HG03469 (cell line): ENCODE data around the gene CCNE1.

Experiments
- ATAC-seq: cut with Tn5 transposase; IDR thresholded peaks from one replicate; pipeline ENCODE4 v1.9.1; 2021; ENCODE audit warnings: mild to moderate bottlenecking, moderate library complexity, moderate number of reproducible peaks; ENCODE audit not compliant: unreplicated experiment

CCNE1 gene

DNA sequence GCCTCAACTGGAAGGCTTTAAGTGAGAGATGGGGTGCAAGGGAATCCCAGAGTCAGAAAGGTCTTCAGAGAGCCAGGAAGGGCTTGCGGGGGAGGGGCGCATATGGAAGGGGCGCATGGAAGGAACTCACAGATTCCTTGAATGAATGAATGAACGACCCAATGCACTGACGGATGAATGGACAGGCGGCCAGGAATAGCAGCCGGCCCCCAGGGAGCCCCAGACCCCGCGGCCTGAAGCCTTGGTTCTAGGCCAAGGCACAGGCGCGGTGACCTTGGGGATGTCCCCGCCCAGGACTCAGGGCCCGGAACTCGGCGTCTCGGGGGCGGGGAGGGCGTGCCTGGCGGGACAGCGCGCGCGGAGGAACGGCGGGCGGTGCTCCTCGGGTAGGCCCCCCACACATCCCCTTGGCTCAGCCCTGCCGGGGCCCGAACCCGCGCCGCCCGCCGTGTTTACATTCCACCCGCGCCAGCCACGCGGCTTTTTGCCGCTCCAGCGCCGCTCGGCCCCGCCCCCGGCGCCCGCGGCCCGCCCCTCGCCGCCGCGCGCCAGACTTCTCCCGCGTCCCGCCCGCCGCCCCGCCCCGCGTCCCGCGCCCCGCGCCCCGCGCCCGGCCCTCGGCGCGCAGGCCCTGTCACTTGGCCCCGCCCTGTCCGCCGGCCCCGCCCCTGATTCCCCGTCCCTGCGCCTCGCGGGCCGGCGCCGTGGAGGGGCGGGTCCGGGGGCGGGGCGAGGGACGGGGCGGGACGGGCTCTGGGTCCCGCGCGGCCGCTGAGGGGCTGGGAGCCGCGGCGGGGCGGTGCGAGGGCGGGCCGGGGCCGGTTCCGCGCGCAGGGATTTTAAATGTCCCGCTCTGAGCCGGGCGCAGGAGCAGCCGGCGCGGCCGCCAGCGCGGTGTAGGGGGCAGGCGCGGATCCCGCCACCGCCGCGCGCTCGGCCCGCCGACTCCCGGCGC is at the start of gene CCNE1:
Gene CCNE1, plus strand, starts transcription at position 867 of the 955 bp plus-strand sequence. CDS start 565 bp downstream, outside the sequence.
- ATAC-seq: peak; percentile 61

DNA sequence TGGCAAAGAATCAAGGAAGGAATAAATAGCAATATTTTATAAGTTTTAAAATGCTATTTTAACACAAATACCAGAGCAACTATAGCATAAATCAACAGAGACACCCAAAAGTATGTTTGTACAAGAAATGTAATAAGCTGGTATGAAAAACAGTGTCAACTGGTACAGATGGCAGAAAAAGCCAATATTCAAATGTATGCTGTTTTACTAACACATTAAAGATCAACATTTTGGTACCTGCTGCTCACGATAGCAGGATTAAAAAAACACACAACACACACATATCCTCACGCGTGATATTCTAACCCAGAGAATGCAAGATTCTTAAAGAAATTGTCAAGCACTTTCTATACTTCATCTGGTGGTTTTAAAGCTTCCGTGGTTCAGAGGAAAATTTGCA is 48.6 kb upstream of the CCNE1 start:
- no peak for ATAC-seq

DNA sequence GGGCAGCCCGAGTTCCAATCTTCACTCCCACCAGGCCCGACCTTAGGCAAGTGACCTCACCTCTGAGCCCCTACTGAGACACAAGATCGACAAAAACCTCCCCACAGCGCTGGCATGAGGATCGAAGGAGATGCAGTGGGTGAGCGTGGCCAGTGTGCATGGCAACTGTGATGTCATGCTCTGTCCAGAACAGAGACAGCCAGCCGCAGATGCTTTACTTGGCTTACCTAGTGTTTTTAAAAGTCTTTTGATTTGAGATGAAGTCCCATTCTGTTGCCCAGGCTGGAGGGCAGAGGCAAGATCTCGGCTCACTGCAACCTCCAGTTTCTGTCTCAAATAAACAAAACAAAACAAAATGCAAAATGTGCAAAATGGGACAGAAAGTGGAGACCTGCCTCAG is 47.4 kb upstream of the CCNE1 start:
- no peak for ATAC-seq

DNA sequence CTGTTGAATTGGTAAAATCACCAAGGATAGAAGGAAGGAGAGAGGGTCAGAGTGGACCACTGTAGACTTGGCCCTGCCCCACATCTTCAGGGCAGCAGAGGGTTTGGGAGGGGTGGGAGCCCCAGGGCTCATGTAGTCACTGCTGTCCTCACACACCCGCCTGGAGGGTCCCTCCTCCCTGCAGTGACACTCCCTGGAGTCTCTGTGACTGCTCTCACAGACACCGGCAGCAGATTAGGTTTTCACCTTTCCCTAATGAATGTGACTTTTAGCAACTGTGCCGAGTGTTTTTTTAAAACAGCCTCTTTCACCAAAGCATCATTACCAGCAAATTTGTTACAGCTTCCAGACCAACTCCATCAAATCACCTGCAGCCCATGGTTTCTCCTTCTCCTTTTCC is 45.7 kb upstream of the CCNE1 start:
- ATAC-seq: no peak

DNA sequence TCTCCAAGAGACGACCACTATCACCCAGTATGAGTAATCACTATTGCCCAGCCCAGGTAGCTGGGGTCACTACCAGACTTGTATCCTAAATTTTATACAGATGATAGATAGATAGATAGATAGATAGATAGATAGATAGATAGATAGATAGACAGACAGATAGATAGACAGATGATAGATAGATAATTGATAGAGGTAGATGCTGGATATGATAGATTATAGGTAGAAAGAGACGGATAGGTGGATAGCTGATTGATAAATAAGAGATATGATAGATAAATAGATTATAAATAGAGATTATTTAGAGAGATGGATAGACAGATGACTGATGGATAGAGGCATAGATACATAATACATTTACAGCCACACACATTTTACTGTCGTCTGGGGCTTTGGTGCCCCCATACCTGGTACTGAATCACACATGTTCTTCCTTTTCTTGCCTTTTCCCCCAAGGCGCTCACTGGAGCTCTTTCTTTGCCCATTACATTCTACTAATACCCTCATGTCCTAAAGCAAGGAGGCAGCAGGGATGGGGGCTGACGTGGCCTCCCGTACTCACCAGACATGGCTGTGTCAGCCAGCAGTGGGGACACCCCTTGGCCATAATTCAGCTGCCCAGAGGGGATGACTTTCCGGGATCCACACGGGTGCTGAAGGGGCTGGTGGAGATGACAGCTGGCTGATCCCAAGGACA is 44.6 kb upstream of the CCNE1 start:
- ATAC-seq: no peak

DNA sequence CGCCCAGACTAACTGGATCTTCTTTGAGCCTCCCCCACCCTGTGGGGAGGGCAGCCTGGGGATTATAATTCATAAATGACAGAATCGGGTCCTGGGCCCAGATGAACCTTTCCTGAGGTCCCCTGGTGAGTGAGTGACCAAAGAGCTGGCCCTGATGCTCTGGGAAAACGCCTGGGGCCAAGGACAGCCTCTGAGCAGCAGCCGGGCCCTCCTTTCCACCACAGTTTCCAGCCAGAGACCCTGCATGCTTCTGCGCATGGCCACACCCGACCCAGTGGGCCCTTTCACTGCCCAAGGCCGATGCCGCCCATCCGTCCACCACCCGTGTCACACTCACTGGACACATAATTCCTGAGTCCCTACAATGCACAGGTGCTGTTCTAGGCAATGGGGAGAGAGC is 43.6 kb upstream of the CCNE1 start:
- ATAC-seq: no peak

DNA sequence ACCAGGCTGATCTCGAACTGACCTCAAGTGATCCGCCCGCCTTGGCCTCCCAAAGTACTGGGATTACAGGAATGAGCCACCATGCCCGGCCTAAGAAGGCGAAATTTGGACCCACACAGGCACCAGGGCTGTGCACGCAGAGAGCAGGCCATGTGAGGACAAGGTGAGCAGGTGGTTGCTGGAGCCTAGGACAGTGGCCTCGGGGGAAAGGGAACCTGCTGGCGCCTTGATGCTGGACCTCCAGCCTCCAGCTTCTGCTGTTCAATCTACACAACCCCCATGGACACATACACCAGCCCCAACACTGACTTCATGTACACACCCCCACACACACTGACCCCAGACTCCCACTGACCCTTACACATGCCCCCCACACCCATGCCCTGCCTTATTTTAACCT is 41.8 kb upstream of the CCNE1 start:
- no peak for ATAC-seq

DNA sequence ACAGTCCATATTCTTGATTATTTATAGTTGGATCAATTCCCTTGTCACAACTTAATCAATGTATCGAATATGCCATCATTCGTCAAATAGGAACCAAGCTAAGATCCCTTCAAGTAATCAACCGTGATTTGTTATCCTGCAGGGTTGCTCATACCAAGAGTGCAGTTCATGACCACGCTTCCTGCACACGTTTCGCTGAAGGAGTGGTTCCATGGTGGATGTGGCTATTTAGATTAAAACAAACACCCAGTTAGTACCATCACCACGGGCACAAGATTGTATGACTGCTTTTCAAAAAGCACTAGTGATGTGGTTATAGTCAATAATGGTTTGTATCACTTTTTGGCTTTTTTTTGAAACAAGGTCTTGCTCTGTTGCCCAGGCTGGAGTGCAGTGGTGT is 41.1 kb upstream of the CCNE1 start:
- no peak for ATAC-seq

DNA sequence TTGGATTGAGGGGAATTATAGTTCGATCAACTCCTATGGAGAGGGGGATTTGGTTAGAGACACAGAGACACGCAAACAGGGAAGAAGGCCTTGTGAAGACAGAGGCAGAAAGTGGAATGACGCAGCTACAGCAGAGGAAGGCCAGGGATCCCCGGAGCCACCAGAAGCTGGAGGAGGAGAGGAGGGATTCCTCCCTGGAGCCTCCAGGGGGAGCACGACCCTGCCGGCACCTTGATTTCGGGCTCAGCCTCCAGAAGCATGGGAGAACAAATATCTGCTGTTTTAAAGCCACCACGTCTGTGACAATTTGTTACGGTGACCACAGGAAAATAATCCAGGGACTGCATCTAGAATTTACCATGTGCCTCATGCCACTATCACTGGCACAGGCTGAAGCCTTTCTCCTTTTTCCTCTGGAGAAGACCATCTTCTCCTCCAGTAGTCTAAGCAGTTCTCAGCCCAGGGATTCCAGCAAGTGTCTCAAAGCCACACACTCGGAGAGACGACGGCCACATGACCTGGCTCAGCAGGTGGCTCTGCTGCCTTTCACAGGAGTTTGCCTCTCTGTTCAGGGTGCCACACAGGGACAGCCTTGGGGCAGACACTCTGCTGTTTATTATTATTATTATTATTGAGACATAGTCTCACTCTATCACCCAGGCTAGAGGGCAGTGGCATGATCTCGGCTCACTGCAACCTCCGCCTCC is 39.9 kb upstream of the CCNE1 start:
- ATAC-seq: no peak

DNA sequence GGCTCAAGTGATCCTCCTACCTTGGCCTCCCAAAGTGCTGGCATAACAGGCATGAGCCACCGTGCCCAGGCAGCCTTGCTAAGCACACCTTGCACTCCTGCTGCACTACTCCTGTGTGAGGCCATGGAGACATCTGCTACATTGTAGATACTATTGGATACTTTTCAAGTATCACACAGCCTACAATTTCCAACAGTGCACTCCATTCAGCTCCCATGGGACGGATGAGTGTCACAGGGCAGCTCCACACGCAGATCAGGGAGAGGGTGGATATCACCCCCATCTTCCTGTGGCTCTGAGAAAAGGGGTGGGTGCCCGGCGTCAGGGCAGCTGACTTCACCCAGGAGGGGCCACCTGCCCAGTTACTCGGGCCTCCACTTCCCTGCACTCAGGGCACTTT is 39.1 kb upstream of the CCNE1 start:
- ATAC-seq: no peak

DNA sequence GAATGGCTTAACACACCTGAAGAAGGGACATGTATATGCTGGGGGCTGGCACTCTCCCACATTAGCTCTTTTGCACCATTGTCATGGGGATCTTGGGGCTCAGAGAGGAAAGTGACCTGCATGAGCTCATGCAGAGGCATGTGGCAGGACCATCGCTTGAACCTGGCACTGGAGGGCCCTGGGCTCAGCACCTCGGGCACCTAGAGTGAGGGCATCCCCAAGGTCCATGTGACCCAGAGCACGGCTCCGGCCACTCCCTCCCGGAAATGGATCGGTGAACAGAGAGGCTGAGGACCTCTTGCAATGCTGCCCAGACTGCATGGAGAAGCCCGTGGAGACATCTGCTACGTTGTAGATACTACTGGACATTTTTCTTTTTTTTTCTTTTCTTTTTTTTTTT is 38.6 kb upstream of the CCNE1 start:
- ATAC-seq: no peak

DNA sequence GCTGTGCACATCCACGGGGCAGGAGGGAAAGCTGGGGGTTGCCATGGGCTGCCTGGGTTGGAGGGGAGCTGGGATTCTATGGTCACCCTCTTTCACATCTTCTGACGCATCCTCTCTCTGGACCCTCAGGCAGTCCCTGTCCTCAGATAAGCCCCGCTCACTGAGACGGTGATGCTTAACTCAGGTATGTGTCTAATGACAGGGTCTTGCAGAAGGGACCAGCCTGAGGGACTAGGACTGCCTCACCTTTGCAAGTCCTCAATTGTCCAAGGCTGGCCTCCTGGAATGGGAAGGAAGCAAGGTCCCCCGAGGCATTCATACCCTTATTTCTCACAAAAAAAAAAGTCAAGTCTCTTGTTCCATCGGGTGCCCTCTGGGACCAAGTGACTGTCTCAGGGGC is 37.7 kb upstream of the CCNE1 start:
- ATAC-seq: no peak

DNA sequence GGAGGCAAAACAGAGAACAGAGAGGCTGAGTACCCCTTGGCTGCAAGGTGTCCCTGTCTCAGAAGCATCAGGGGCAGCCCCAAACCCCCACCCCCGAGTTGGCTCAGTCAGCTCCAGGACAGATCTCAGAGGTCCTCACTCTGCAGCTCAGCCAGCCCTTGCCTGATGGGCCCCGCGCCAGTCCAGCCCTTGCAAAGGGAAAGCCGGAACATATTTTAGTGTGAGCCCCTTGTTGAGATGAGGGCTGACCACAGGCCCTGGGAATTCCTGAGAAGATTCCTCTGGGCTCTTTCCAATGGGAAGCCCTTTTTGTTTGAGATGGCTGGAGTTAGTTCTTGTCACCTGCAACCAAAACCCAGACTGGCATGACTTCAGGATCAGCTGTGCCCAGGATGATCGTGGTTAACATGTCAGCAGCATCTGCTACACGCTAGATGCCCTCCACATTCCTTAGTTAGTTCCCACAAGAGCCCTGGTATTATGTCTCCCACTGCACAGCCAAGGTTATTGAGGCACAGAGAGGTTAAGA is 33.9 kb upstream of the CCNE1 start:
- ATAC-seq: no peak

DNA sequence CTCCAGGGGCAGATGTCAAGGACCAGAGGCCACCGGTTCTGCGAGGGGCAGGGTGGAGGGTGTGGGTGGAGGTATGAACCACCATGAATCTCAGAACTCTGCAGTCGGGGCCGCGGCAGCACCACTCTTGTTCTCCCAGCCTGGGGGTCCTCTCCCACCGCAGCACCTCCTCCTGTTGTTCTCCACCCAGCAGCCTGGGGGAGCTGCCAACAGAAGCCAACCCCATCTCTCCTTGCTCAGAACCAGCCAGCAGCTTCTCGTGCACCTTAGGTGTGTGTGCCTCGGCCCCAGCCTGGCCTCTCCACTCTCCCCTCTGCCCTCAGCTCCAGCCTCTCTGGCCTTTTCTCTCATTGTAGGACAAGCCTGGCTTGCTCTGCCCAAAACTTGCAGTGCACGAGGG is 31.9 kb upstream of the CCNE1 start:
- no peak for ATAC-seq

DNA sequence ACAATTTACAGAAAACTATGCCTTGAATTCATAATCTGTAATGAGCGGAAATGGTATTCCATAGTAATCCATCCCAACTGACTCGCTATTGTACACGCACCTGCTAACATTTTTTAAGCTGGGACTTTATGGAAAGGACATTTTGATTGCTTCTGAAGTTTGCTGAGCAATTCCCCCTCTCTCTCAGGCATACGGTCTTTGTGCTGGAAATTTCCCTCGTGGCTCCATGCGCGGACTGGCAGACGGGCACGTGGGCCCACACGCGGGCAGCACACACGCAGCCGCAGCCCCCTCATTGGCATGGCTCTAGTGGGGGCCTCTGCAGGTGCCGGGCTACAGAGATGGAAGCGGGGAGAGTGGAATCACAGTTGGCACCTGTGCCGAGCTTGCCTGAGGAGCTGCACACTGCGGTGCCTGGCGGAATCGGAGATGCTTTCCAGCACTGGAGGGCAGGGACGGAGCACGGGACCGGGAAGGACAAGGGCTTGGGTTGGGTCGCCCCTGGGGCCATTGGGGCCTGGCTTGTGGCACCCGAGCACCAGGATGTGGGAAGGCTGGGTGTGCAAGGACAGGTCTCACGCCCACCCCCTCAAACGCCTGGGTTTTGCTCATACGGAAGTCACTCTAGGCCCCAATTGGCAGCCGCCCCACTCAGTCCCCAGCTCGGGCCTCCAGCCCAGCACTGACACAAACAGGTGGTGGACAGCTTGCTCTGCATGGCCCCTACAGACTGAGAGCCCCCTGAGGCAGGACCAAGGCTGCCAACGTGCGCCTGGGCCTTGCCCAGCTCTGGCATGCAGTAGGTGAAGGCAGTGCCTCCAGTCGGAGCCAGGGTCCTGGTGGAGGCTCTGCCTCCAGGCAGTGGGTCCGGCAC is 30.2 kb upstream of the CCNE1 start:
- ATAC-seq: no peak

DNA sequence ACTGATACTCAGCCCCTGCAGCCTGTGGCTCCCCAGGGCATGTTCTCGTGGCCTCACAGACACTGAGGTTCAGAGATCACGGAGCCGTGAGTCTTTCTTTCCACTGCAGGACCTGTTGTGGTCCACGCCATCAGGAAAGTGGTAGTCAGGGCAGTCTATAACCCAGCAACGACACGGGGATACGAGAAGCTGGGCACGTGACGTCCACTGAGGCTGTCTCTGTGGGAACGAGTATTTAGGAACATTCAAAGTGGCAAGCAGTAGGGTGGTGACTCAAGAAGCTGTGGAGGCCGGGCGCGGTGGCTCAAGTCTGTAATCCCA is 29.6 kb upstream of the CCNE1 start:
- no peak for ATAC-seq

DNA sequence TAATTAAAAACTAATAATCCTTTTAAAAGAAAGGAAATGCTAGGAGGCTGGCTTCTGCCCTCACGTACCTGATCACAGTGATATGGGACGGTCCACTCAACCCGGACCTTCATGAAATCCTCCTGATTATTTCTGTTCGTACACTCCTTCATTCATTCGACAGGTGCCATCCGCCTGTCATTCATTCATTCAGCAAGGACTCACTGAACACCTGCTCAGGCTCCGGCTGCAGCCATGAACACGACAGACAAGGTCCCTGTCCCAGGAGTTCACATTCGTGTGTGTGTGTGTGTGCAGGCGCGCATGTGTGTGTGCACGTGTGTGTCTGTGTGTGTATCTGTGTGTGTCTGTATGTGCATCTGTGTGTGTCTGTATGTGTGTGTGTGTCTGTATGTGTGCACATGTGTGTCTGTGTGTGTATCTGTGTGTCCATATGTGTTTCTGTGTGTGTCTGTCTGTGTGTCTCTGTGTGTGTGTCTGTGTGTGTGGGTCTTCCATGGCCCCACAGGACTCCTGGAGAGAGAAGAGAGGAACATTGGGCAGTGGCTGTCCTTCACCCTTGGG is 28.1 kb upstream of the CCNE1 start:
- ATAC-seq: no peak

DNA sequence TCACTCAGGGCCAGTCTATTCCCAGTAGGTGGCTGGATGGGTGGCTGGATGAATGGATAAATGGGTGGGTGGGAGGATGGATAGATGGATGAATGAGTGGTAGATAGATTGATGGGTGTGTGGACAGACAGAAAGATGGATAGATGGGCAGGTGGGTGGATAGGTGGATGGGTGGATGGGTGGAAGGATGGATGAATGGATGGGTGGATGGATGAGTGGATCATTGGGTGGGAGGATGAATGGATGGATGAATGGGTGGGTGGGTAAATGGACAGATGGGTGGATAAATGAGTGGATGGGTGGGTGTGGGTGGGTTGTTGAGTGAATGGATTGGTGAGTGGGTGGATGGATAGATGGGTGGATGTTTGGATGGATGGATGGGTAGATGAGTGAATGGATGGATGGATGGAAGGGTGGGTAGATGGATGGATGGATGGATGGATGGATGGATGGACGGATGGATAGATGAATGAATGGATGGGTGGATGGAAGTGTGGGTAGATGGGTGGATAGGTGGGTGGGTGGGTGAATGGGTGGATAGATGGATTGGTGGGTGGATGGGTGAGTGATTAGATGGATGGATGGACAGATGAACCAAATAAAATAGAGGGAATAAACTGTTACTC is 27.1 kb upstream of the CCNE1 start:
- no peak for ATAC-seq

DNA sequence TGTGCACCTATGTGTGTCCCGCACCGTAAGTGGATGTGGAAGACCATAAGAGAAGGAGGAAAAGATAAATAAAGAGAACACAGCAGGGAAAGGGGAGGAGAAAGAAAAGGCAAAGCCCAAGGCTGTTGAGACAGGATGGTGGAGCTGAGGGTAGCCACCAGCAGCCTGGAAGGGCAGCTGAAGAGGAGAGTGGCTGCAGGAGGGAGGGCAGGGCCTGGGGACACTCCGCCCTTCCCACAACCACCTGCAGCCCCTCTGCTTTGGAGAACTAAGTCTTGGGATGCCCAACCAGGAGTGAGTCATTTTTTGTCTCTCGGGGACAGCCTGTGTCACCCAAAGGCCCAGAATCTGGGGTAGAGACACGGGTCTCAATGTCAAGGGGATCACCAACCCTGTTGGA is 26.4 kb upstream of the CCNE1 start:
- ATAC-seq: no peak
